Measurements from ENCODE around the gene GNL1. TPM values are rescaled to one million over a fixed set of nuclear protein-coding genes. Genes with fewer than 3 reads are reported as not detected.
"Not testable (repeated sequence)": the region's sequence is repeated elsewhere in the genome, so short reads cannot be mapped to it uniquely, and the experiment has no call there.

Gene GNL1
- total and polyA plus RNA-seq, 10 of the 15 experiments (the other 5 are each of a cell fraction or from before 2014, with no cell fraction given), result 0.18 to 64.5 (median 45.5) TPM

- no peak for TF ChIP-seq ZNF274 (IDR thresholded peaks at IDR 0.05; ENCODE audit: insufficient read depth, insufficient read length)
Observed at GRCh38 chr6:30495993-30496392, 60.3 kb downstream of the GNL1 start (continued).

GRCh38 chr6:30495060-30495459 is 61.2 kb downstream of the GNL1 start:
- DNase-seq (ENCODE audit: low read depth, low spot score); H3K9ac ChIP-seq (ENCODE audit: control insufficient read depth, insufficient read depth, low read length); H3K27me3 ChIP-seq (replicated peaks in 1 of 2; ENCODE audit: control insufficient read depth in 2 of 2, insufficient read depth in 2 of 2, low read length in 1 of 2); intact Hi-C loops (cut with micrococcal nuclease; ENCODE audit: unreplicated experiment); H3K4me3 ChIP-seq; H4K20me1 ChIP-seq (ENCODE audit: control insufficient read depth, insufficient read depth); H3K9me3 ChIP-seq (replicated peaks; ENCODE audit: control insufficient read depth, insufficient read depth, low read length); BruUV-seq (replicated peaks); H2AFZ ChIP-seq (ENCODE audit: control insufficient read depth, low read depth, low read length); H3K4me2 ChIP-seq (ENCODE audit: control insufficient read depth, insufficient read depth); ATAC-seq; H3K27ac ChIP-seq (ENCODE audit: control insufficient read depth, insufficient read depth); in situ Hi-C loops (cut with MboI); FAIRE-seq: not testable (repeated sequence)
- H3K4me1 ChIP-seq (ENCODE audit: control insufficient read depth, insufficient read depth, low read length), result peaks cover 14% of the 10 kb centered on the region
- ChIA-PET SMC1A (ENCODE audit: uncharacterized antibody, unreplicated experiment) (interaction anchor here (1.1 to 6.0 kb wide), 5 partner anchors 8 to 47 kb away, joined by 3 to 49 read pairs (median 11); no protein-coding TSS in a partner anchor), POLR2A (interaction anchor here (0.6 to 0.7 kb wide), 4 partner anchors 11 to 1018 kb away, joined by 3 to 9 read pairs (median 4); no protein-coding TSS in a partner anchor), CTCF (interaction anchor here (1.0 to 8.0 kb wide), 4 partner anchors 11 to 47 kb away, joined by 3 to 93 read pairs (median 10); no protein-coding TSS in a partner anchor), RAD21 (ENCODE audit: unreplicated experiment) (interaction anchor here (3.5 kb wide), 1 partner anchor 35 kb away, joined by 21 read pairs; no protein-coding TSS in a partner anchor)
- peaks cover 26% of the 10 kb centered on the region for H3K79me2 ChIP-seq (ENCODE audit: control insufficient read depth, insufficient read depth, low read length)
- H3K36me3 ChIP-seq (ENCODE audit: control insufficient read depth in 2 of 2, insufficient read depth in 2 of 2, low read length in 1 of 2), result peaks cover 20 to 37% of the 10 kb centered on the region in 2 experiments
- 0 out of 3 replicates have a peak, but pooled peaks have one; percentile 5 for TF ChIP-seq POU2F2 (IDR thresholded peaks at IDR 0.05; ENCODE audit: borderline replicate concordance, low read depth, low read length)
- WGBS (ENCODE audit: insufficient coverage, insufficient replicate concordance, low lambda C conversion rate, missing lambda C conversion rate), result 1% methylated on average over 4 of the region's 4 CpGs

- in situ Hi-C loops (cut with MboI) (loop anchor here (5.0 kb wide), 1 partner anchor 38 kb away; no protein-coding TSS in a partner anchor), intact Hi-C loops (cut with micrococcal nuclease; ENCODE audit: unreplicated experiment) (no loop called here)
- no peak overlapping the region for H3K9ac ChIP-seq (ENCODE audit: control insufficient read depth, insufficient read depth, low read length)
- DNase-seq (ENCODE audit: low read depth, low spot score) (no peak), FAIRE-seq (no peak), ATAC-seq (0 out of 3 replicates have a peak, but pooled peaks have one; percentile 2)
- CTCF ChIA-PET, result interaction anchor here (0.6 to 8.0 kb wide), 17 partner anchors 8 to 230 kb away, joined by 3 to 93 read pairs (median 3); partner anchors contain the start of genes ABCF1 and PRR3
- no peaks in the 10 kb centered on the region for H3K9me3 ChIP-seq (replicated peaks; ENCODE audit: control insufficient read depth, insufficient read depth, low read length)
- POLR2A ChIA-PET, result interaction anchor here (0.9 to 2.7 kb wide), 6 partner anchors 15 to 52 kb away, joined by 3 to 16 read pairs (median 8); no protein-coding TSS in a partner anchor
- SMC1A ChIA-PET (ENCODE audit: uncharacterized antibody, unreplicated experiment), result interaction anchor here (0.8 to 6.0 kb wide), 13 partner anchors 9 to 50 kb away, joined by 3 to 49 read pairs (median 4); no protein-coding TSS in a partner anchor
- no TSS peak for BruUV-seq (replicated peaks)
- no peak overlapping the region for H3K4me3 ChIP-seq
- peaks cover 14% of the 10 kb centered on the region for H3K4me1 ChIP-seq (ENCODE audit: control insufficient read depth, insufficient read depth, low read length)
- H4K20me1 ChIP-seq (ENCODE audit: control insufficient read depth, insufficient read depth), result peaks cover 4% of the 10 kb centered on the region
- peaks cover 33% of the 10 kb centered on the region for H3K79me2 ChIP-seq (ENCODE audit: control insufficient read depth, insufficient read depth, low read length)
- RAD21 ChIA-PET (ENCODE audit: unreplicated experiment), result interaction anchor here (1.1 to 3.5 kb wide), 6 partner anchors 10 to 50 kb away, joined by 3 to 21 read pairs (median 7); no protein-coding TSS in a partner anchor
- H2AFZ ChIP-seq (ENCODE audit: control insufficient read depth, low read depth, low read length), result no peak overlapping the region
- 15% methylated on average over 8 of the region's 8 CpGs for WGBS (ENCODE audit: insufficient coverage, insufficient replicate concordance, low lambda C conversion rate, missing lambda C conversion rate)
- no peak overlapping the region for H3K27ac ChIP-seq (ENCODE audit: control insufficient read depth, insufficient read depth)
- H3K27me3 ChIP-seq (replicated peaks in 1 of 2; ENCODE audit: control insufficient read depth in 2 of 2, insufficient read depth in 2 of 2, low read length in 1 of 2), result no peaks in the 10 kb centered on the region
- no peak overlapping the region for H3K4me2 ChIP-seq (ENCODE audit: control insufficient read depth, insufficient read depth)
- H3K36me3 ChIP-seq (ENCODE audit: control insufficient read depth in 2 of 2, insufficient read depth in 2 of 2, low read length in 1 of 2), result peaks cover 20 to 37% of the 10 kb centered on the region in 2 experiments
- no peak for TF ChIP-seq ZNF217 (IDR thresholded peaks at IDR 0.05)
- peak; percentile 17; the same call in 1 of the 2 replicates for TF ChIP-seq POLR2A (IDR thresholded peaks at IDR 0.05; ENCODE audit: low read depth, low read length)
- TF ChIP-seq RELB (IDR thresholded peaks at IDR 0.05; ENCODE audit: low read depth), result peak; percentile 39
- no peak for TF ChIP-seq MXI1 (IDR thresholded peaks at IDR 0.05; ENCODE audit: low read depth, low read length)
- TF ChIP-seq TAF1 (IDR thresholded peaks at IDR 0.05; ENCODE audit: borderline replicate concordance, low read depth, low read length), result no peak
- TF ChIP-seq POLR2AphosphoS2 (IDR thresholded peaks at IDR 0.05; ENCODE audit: low read depth, low read length), result no peak; the same call in 1 of the 2 replicates
- peak; percentile 27; the same call in 1 of the 2 replicates for TF ChIP-seq POLR2AphosphoS5 (IDR thresholded peaks at IDR 0.05; ENCODE audit: low read length)
- no peak for TF ChIP-seq BRCA1 (IDR thresholded peaks at IDR 0.05; ENCODE audit: low read depth, low read length)
- no peak for TF ChIP-seq MYB (IDR thresholded peaks at IDR 0.05; ENCODE audit: borderline replicate concordance, low read depth, low read length)
- TF ChIP-seq YBX1 (IDR thresholded peaks at IDR 0.05), result no peak
- TF ChIP-seq YY1 (IDR thresholded peaks at IDR 0.05; ENCODE audit: low read depth, low read length), result 0 out of 2 replicates have a peak, but pooled peaks have one; percentile 16
- peak; percentile 68; the same call in 1 of the 2 replicates for TF ChIP-seq NFIC (IDR thresholded peaks at IDR 0.05; ENCODE audit: low read depth, low read length)
Observed at GRCh38 chr6:30494291-30494861, 61.9 kb downstream of the GNL1 start.

All from GM12878 (cell line).